Activated CD4-positive, alpha-beta T cell treated with anti-CD3 and anti-CD28 coated beads, Interleukin-10, Interleukin-2, amounts not matched to agents 100 ng/mL and 50 ng/mL, durations not matched to agents 16 hours and 8 hours (primary cell): Measurements from ENCODE around the gene ANKRD2.
"Not testable (repeated sequence)": the region's sequence is repeated elsewhere in the genome, so short reads cannot be mapped to it uniquely, and the experiment has no call there.

ENCODE experiments used
- DNase-seq: peaks from one replicate; pipeline ENCODE4 v3.0.0-alpha.2; 2020

ANKRD2 gene

DNA sequence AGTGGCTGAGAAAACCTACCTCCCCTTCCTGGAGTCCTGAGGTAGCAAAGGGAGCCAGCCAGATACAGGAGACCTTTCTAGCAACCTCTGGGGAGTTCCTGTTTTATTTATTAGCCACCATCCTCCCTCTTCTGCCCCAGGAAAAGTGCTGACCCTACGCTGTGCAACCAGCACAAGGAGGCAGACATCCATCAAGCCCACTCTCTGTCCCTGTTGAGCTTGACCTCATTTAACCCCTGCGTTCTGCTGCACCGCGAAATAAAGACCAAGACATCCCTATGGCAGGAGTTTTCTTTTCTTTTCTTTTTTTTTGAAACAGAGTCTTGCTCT is 25.3 kb upstream of the ANKRD2 start:
- DNase-seq, result no peak

GRCh38 chr10:97547962-97548361 is 24.6 kb upstream of the ANKRD2 start:
- DNase-seq, result no peak

GRCh38 chr10:97548828-97549455 is 23.6 kb upstream of the ANKRD2 start:
- no peak for DNase-seq

- no peak for DNase-seq
Observed at GRCh38 chr10:97549587-97550322, 22.8 kb upstream of the ANKRD2 start.

DNA sequence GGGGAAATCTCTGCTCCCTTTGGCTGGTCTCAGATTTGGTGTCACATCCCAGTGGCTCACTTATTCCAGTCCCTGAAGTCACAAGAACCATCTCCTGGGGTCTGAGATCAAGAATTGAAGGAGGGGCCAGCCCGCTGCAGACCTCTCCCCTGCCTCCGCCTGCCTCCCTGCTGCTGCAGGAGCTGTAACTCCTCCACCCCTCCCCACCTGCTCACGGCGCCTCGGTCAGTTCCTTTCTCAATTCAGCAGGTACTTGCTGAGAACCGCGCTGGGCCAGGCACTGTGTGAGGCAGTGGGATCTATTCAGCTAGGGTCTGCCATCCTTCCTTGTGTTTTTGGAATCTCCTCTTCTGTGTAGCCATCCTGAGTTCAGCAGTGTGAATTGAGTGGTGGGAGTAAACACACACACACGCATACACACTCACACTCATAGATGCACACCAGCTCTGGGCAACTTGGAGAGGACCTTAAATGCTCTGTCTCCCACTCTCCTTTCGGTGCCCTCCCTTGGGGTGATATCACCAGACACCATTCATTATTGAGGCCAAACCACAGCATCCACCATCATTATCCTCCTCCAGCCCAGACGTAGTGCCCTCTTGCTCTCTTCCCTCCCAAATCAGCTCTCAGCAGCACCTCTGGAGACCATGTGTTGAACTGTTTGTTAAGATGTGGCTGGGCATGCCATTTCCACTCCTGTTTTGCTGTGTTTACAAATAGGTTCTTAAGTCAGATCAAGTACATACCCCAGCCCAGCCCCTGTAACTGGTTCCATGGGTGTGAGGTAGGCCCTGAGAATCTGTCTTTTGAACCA is 22.0 kb upstream of the ANKRD2 start:
- no peak for DNase-seq

DNA sequence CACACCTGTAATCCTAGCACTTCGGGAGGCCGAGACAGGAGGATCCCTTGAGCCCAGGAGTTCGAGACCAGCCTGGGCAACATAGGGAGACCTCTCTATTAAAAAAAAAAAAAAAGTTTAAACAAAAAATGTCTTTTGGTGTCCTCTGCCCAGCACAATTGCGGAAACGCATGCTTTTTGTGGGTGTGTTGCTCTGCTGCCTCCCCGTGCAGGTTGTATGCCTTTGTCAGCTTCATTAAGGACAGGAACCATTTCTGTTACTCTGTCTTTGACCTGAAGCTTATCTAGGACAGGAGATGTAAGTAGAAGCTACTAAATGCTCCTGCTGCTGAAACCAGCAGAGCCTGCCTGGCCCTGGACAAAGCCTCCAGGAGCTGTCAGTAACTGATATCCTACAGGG is 21.3 kb upstream of the ANKRD2 start:
- no peak for DNase-seq

GRCh38 chr10:97553575-97554031 is 19.0 kb upstream of the ANKRD2 start:
- peak; percentile 76 for DNase-seq

- DNase-seq, result not testable (repeated sequence)
Observed at GRCh38 chr10:97554336-97554735, 18.2 kb upstream of the ANKRD2 start.

GRCh38 chr10:97555541-97555940 is 17.0 kb upstream of the ANKRD2 start:
- not testable (repeated sequence) for DNase-seq

GRCh38 chr10:97560731-97561381 is 11.7 kb upstream of the ANKRD2 start:
- peak; percentile 26 for DNase-seq

- DNase-seq, result not testable (repeated sequence)
Observed at GRCh38 chr10:97561386-97562077, 11.0 kb upstream of the ANKRD2 start.

- not testable (repeated sequence) for DNase-seq
Observed at GRCh38 chr10:97562329-97562728, 10.2 kb upstream of the ANKRD2 start.

GRCh38 chr10:97563337-97563736 is 9.2 kb upstream of the ANKRD2 start:
- DNase-seq, result no peak

GRCh38 chr10:97564776-97565175 is 7.8 kb upstream of the ANKRD2 start:
- DNase-seq, result no peak

- peak; percentile 74 for DNase-seq
Observed at GRCh38 chr10:97566336-97566996, 6.1 kb upstream of the ANKRD2 start.

- DNase-seq, result no peak
Observed at GRCh38 chr10:97567891-97568290, 4.7 kb upstream of the ANKRD2 start.

- no peak for DNase-seq
Observed at GRCh38 chr10:97570146-97570788, 2.3 kb upstream of the ANKRD2 start.

DNA sequence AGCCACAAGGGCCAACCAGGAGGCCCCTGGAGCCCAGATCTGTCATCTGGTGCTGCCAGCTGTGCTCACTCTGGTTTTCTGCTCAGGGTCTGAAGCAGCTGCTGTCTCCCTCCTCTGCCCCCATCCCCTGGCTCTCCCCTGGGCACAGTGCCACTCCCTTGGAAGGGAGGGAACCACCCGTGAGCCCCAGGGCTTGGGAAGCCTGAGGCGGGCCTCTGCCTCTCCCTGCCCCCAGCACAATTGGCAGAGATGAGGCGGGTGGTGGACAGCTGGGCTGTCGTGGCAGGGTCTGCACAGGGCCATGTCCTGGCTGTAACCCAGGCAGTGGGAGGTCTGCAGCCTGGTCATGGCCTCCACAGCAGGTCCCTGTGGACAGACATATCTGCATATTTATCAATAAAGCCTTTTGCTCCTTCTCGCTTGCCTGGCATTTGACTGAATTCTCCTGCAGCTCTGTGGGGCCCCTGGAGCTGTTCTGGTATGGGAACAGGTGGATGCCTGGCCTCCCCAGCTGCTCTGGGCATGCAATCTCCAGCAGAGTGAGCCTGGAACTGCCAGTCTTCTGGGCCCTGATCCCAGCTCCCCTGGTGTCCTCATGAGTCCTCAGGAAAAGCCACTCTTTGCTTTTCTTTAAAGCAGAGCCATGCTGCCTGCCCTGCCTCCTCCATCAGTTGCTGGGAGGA is 1.6 kb upstream of the ANKRD2 start:
- DNase-seq, result no peak

DNA sequence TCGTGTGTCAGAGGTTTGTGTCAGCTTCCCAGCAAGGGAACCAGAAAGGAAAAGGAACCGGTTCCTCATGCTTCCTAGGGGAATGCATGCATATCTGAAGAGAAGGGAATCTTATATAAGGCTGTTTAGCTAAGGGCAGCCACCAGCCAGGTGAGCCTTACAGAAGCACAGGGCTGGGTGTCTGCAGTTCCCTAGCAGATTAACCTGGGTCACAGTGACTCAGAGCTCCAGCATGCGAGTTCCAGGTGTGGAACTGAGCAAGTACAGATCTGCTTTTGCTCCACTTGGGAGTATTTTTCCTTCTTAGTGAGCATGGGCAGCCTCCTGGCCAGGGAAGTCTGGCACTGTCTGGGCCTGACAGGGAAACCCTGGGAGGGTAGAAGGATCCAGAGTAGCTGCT is 957 bp upstream of the ANKRD2 start:
- no peak for DNase-seq

DNA sequence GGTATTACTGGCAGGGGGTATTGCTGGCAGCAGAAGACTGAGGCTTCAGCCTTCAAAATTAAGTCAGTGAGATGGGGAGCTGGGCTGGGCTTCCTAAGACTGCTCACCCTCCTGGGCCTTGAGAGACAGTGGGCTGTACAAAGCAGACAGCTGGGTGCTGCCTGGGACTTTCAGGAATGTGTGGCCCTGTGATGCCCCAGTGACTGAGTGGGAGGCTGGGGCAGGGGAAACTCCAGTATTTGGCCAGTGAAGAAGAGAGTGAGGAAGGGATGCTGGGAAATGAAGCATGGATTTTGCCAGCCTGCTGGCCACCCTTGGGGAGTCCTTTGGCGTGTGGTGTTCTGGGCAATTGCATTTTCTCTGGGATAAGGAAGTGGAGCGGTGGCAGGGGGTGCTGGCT is 442 bp downstream of the ANKRD2 start:
- DNase-seq, result no peak

DNA sequence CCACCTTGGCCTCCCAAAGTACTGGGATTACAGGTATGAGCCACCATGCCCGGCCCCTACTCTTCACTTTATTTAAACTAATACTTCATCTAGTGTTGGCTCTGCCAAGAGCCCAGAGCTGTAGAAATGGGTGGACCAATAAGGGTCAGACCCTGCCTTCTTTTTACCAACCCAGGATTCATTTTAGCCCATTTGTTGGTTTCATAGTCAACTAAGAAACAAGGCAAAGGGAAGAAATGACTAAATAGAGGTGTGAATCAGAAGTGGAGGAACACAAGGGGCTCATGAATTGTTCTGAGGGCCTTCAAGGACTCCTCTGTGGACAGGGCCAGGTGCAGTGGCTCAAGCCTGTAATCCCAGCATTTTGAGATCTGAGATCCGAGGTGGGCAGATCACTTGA is 1.1 kb downstream of the ANKRD2 start:
- DNase-seq, result peak; percentile 54
